DMS153 treated with DMSO at 0.1 percent for 48 hours (cell line): Measurements from ENCODE around the gene RRM2.
A peak's percentile ranks its signal among the peaks of the same experiment; 100 is the strongest.

Experiments
- DNase-seq: peaks from one replicate; lab custom pipeline; 2025; ENCODE audit not compliant: unreplicated experiment; lab: John Stamatoyannopoulos, UW

Gene RRM2

DNA sequence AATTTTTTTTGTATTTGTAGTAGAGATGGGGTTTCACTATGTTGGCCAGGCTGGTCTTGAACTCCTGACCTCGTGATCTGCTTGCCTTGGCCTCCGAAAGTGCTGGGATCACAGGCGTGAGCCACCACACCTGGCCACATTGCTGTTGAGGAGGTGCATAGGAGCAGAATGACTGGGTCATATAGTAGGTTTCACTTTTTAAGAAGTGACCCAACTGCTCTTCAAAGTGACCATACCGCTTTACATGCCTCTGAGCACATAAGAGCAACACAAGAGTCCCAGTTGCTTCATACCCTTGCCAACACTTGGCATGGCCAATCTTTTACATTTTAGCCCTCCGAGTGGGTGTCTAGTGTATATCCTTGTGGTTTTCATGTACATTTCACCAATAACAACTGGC is 28.9 kb downstream of the RRM2 start:
- DNase-seq = no peak

DNA sequence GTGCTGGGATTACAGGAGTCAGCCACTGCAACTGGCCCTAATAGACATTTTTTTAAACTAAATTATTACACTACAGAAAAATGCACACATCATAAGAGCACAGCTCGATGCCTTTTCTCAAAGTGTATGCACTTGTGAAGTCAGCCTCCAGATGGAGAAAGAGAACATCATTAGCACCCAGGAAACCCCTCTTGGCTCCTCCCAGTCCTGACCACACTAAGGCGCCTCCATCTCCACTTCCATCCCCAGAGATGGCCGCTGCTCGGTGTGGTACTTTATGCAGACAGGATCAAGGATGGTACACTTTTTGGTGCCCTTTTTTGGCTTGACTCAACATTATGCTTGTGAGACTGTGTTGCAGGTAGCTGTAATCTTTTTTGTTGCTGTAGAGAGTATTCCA is 34.8 kb downstream of the RRM2 start:
- no peak for DNase-seq

DNA sequence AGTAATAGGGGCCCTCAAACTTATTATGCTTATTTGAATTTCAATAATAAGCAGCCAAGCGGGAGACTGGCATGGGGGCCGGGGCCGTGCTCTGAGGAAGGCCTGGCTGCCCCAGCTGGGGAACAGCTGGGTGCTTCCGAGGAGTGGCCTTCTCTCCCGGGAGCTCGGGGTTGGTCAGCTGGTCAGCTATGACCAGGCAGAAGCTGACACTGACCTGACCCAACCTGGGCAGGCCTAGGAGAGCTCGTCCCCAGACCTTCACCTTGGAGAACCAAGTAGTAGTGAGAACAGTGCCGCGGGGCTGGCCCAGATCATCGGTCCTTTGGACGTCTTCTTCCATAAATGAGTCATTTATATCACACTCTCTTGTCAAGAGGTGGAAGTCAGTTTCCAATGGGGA is 36.1 kb downstream of the RRM2 start:
- DNase-seq = no peak

DNA sequence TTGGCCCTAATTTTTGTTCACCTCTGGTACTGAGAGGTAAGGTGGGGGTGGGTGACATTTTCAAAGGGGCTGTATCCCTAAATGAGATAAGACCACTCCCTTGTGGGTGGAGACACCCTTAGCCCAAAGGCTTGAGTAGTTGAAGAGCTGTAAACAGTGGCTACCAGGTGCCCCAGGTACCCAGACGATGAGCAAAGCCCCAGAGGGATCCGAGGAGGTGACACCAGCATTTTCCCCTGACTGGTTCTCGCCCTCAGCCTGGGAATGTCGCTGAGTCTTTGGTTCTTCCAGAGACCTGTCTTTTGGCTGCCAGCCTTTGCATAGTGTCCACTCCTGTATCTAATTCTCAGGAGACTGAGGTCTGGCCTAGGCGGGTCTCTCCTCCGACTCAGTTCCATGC is 36.5 kb downstream of the RRM2 start:
- DNase-seq = no peak

DNA sequence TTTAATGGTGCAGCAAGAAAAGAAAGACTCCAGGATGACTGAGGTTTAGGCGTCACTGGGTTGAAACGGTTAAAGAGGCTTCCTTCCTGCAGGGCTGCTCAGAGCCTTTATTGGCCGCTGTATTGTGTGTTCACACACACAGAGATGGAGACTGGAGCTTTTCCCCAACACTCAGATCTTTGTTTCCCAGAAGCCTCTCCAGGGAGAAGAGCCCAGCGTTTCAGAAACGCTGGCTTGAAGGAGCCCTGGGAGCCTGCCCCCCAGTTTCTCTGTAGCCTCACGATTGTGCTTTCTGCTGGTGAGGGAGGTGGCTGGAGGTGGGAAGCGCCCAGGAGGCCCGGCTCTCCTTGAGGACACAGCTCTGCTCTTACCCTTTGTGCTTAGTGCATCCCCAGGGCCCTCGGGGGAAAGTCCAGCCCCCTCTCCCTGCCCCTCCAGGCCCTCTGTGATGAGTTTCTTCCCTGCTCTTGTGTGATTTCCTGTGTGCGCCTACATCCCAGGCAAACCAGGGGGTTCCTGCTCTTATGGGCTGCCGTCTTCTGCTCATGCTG is 37.1 kb downstream of the RRM2 start:
- DNase-seq = no peak

DNA sequence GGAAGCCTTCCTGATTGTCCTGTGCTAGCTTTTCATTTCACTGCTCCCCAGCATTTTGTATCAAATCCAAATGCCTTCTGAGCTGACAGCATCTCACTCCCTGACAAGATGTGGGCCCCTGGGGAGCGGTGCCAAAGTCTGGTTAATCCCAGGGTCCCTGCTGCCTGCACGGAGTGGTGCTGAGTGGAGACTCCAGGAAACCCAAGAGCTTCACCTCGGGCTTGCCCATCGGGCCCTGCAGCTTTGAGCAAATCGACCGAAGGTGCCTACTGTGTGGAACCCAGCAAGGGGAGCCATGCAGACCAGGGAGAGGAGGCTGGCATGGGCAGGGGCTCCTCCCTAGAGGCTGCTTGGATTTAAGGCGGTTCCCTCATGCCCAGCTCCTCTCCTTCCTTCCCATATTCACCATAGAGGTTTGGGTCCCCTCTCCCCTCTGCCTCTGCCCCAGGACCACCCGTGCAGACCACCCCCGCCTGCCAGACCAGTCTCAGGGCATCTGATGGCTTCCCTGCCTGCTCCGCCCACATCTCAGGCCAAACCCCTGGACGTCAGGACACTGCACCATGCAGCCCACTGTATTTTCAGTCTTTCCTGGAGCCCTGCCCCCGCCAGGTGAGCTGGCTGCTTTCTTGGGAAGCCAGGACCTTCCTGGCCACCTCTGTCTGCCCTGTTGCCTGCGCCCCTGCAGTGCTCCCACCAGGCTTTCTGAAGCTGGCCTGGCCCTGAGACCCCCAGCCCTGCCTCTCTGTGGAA is 37.8 kb downstream of the RRM2 start:
- DNase-seq = no peak

DNA sequence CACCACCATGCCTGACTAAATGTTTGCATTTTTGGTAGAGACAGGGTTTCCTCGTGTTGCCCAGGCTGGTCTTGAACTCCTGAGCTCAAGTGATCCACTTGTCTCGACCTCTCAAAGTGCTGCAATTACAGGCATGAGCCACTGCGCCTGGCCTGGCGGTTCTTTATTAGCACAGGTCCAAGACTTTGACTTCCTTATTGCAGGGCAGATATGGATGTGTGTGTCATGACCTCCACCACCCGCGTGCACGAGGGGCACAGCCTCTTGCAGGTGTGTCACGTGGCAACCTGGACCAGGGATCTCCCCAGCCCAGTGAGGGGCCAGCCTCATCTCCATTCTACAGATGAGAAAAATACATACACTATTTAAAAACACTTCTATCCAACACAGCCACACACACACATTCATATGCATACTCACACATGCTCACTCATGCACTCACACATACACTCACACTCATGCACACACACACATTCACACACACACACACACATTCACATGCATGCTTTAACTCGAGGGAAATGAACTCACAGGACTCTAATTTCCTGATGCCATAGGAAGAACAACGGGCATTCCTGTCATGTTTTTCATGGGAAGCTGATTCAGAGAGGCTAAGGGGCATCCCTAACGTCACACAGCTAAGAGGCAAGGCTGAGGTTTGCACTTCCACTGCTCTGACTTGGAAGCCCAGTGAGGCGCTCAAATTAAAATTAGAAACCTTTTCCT is 38.8 kb downstream of the RRM2 start:
- no peak for DNase-seq

DNA sequence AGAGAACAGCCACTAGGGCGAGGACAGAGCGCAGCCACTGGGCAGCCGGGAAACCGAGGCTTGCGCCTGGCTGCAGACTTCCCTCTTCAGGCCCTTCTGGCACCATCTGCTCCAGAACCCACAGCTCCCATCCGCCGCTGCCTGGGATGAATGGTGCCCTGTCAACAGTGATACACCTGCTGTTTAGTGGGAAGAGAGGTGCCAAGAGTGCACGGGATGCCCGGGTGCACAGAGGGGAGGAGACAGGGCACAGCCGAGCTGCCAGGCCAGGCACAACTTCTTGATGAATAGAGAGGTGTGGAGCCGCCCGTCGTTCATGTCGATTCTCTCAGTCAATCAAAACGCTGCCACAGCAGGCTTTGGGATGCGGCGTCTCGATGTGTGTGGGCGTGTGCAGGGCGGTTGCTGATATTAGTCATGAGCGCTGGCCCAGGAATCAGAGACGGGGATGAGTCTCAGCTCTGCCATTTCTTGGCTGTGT is 39.5 kb downstream of the RRM2 start:
- peak; percentile 81 for DNase-seq

DNA sequence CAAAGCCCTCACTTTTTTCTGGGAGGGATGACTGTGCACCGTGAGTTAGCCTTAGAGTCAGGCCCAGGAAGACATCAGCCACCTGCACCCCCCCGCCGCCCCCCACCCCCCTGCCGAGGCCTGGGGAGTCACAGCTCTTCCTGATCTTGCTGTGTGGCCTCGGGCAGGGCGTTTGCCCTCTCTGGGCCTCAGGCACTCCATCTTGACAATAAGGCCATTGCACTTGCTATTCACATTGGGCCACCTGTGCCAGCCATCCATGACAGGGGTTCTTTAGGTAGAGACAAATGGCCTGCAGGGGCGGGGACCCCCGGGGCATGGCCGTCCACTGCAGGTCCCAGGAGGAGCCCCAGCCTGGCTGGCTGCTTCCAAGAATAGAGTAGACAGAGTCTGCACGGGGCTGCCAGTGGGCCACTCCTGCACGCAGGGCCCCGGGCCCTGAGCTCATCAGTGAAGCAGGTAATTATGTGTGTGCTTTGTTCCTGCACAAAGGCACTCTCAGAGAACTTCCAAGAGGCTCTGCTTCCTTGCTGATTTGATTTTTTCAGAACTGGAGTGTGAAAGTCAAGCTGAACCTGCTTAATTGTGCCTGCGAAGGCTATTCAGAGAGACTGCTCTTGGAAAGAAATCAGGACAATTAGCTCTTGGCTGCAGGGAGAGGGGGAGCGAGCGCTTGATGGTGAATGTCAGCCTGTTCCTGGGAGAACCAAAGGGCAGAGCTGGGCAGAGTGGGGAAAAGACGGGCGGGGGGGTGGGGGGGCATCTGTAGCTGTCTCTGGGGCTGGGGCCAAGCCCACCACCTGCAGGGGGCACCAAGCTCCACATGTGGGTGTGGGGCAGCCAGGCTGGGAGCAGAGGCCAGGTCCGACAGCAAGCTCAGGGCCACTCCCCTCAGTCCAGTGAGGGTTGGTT is 40.3 kb downstream of the RRM2 start:
- no peak for DNase-seq

DNA sequence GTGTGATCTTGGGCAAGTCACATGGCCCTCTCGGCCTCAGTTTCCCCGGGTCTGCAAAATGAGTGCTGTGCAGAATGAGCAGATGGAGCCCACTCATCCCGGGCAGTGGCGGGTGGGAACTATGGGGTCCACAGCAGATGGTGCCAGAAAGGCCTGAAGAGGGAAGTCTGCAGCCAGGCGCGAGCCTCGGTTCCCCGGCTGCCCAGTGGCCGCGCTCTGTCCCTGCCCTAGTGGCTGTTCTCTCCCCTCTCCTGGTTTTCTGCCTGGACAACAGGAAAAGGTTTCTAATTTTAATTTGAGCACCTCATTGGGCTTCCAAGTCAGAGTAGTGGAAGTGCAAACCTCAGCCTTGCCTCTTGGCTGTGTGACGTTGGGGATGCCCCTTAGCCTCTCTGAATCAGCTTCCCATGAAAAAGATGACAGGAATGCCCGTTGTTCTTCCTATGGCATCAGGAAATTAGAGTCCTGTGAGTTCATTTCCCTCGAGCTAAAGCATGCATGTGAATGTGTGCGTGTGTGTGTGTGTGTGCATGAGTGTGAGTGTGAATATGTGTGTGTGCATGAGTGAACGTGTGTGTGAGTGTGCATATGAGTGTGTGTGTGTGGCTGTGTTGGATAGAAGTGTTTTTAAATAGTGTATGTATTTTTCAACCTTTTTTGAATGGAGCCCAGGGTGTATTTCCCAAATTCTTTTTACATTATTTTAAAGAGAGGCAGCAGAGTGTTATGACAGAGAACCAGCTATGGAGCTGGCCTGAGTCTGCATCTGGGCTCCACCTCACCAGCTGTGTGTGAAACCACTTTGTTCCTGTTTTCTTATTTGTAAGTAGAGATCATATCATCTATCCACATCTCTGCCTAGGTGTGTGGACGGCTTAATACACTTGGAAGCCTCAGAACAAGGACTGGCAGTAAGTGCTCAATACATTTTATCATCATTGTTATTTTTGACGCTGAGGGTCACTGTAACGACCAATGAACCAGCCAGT is 41.3 kb downstream of the RRM2 start:
- no peak for DNase-seq

DNA sequence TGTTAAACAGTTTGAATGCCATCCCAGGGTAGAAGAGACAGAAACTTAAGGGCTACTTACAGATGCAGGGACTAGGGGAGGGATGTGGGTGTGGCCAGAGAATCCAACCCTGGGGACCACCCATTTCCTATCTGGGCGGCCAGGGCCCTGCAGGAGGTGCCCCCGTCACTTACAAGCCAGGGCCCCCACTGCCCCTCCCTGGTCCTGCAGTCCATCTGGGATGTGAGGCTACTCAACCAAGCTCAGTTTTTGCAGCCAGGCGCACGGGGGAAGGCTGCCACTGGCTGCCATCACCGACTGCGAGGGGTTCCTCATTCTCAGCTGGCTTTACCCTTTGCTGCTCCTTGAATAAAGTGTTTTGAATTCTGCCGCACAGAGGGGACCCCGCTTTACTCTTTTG is 42.1 kb downstream of the RRM2 start:
- DNase-seq = no peak

DNA sequence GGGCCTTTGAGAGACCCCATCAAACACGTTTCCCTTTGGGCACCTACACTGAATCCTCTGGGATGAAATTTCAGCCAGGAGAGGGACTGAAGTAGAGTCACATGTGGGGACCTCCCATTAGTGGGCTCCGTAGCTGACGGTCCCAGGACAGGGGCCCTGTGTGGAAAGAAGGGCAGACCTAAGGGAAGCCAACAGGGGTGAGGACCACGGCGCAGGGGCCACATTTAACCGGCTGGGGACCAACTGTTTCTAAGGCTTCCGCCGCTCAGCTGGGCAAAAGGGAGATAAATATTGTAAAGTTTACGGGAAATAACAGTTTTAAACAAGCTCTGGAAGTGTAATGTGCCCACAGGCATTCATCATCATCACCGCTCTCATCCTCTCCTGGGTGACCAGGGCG is 42.7 kb downstream of the RRM2 start:
- no peak for DNase-seq

DNA sequence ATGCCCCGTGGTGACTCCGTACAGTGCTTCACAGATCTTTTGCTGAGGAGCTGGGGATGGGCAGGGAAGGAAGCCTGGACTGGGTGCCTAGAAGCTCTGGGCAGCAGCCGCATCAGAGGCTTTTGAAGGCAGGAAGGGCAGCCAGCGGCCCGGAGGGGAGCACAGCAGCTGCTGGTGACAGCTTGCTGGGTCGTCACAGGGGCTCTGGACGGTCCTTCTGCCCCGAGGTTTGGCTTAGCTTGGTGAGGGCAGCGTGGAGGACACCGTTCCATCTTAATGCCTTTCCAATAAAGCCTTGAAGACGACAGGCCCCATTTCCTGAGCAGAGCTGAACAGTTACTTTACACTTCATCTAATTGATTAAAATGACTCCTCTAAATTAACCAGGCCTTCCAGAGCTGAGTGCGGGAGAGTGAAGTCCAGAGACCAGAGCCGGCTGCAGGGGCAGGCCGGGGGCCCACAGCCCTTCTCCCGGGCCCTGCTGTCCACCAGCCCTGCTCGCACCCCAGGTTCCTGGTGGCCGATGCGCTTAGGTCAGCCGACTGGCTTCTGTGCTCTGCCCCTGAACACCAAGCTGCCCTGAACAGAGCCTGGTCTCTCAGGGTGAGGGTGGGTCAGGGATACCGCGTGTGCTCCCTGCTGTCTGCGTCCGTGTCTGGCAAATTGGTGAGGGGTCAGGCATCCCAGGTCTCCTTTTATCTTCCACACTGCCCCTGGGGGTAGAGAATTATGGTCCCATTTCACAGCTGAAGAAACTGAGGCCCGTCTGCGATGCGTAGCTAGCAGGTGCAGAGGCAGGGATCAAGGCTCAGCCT is 43.5 kb downstream of the RRM2 start:
- no peak for DNase-seq

DNA sequence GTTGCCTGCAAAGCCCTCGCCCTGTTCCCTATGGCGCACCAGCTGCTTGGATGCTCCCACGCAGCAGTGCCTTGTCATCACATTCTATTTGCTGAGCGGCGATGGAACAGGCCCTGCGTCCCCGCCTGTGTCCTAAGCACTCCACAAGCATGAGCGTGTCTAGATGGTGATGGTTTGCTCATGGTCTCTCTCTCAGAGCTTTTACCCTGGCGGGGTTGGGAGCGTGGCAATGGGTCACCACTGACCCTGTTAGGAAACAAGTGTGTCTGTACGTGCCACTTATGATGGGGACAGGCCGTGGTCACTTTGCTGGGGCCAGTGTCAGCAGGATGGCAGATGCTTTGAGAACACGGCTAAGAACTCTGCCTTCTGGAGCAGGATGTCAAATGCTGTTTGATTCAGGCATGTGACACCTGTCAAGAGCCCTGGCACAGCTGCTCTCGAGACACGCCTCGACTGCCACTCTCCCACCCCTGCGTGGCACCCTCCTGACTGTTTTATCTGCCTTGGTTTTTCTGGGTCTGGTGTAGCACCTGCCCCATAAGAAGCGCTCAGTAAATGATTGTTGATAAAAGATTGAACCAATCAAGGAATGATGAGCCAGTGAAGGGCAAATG is 44.2 kb downstream of the RRM2 start:
- no peak for DNase-seq

DNA sequence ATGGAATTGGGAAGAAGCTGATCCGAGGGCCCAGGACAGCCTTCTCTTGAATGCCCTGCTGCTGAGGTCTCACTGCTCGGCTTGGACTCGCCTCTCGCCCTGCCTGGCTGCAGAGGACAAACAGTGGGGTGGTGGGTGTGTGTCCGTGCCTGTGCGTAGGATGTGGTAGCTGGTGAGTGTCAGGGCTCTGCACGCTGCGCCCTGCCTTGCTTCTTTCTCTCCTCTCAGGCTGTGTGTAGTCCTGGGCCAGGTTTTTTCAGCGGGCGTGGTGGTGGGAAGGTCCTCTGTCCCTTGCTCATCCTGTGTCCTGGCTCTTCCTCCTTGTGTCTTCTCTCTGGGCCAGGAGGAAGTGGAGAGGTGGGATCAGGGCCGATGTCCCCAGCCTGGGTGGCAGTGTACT is 44.8 kb downstream of the RRM2 start:
- no peak for DNase-seq

DNA sequence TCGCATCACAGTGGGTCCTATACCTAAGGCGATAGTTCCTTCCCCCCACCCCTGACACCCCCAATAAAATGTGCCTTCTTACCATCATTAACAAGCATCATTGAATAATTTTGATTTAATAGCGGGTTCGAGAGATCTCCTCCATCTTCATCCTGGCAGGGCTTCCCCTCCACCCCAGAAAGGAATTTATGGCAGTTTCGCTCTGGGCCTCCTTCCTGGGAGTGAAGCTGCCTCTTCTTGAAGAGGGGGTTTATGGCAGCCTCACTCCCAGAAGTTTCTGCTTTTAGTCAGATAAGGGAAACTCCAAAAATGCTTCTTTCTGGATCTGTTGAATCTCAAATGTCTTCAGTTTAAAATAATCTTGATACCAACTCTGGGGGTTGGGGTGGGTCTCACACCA is 45.7 kb downstream of the RRM2 start:
- DNase-seq = no peak

DNA sequence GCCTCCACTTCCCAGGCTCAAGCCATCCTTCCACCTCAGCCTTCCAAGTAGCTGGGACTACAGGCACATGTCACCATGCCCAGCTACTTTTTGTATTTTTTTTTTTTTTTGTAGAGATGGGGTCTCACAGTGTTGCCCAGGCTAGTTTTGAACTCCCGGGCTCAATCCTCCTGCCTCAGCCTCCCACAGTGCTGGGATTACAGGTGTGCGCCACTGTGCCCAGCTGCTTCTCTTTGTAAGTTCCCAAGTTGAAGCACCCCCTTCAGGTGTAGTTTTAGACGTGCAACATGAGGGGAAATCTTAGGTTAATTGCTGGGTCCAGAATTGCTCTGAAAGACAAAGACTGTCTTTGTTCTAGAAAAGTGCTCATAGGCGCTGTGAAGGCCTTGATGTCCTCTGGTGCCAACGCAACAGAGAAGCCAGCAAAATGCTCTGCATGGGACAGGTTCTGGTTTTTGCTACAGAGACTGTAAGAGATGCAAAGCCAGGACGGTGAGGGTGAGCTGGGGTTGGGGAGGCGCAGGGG is 46.6 kb downstream of the RRM2 start:
- DNase-seq = no peak

DNA sequence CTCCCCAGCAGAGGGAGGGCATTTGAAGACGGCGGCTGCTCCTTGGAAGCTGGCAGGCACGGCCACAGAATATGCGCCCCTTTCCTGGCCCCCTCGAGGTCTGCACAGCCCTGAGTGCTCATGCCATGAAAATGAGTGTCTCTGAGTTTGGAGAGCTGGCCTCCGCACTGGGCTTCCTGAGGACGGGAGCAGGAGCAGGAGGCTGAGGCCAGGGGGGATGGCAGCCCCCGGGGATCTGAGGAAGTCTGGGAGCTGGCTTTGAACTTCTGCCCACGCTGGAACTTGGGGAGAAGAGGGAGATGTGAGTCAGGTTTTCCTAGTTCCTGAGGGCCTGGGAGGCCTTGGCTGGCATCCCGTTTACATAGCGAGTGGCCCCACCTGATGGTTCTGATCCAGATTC is 47.0 kb downstream of the RRM2 start:
- DNase-seq = no peak

DNA sequence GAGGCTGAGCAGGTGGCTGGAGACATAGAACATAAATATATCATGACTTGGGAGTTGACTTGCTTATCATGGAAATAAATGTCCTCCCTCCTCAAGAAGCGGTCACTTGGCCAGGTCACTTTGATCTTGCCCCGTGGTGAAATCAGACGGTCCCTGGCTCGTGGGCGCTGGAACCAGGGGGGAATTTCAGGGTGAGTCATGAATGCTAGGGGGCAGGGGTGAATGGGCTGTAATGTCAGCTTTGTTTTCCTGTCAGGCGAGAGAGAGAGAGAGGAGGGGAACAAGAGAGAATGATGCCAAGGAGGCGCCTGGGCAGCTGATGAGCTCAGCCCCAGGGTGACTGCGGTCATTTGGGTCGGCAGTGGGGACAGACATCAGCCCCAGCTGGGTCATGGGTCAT is 47.7 kb downstream of the RRM2 start:
- DNase-seq = no peak
